HepG2 (cell line): Measurements from ENCODE around the gene XRCC3. TPM values are rescaled to one million over a fixed set of nuclear protein-coding genes. Genes with fewer than 3 reads are reported as not detected.

Experiments
- ATAC-seq: fragments of 200-7000 bp; cut with Tn5 transposase; 3 replicates; pipeline ENCODE4 v1.9.1; 2020; ENCODE audit warnings: mild to moderate bottlenecking, moderate library complexity
- BruUV-seq: library from RNA; stranded (reverse); fragments of 400-500 nt; replicated peaks from 2 replicates; lab custom pipeline; 2021; lab: Mats Ljungman, UMichigan
- CTCF ChIA-PET: fragments of 300-600 bp; formaldehyde crosslinking; extraction: SDS; loops from one replicate; lab custom pipeline; 2021; ENCODE audit warnings: low total read pairs, inconsistent platforms, low intra/inter-chr PET ratio; lab: Yijun Ruan, JAX
- POLR2A ChIA-PET: fragments of 350-600 bp; sonication (Branson Sonifier 250); formaldehyde crosslinking; loops from one replicate; lab custom pipeline; 2020; ENCODE audit warnings: antibody characterized with exemption, inconsistent platforms; lab: Yijun Ruan, JAX
- DNase-seq: peaks from one replicate; pipeline ENCODE4 v3.0.0-alpha.2; 2015; ENCODE audit warnings: low spot score
- FAIRE-seq: peaks from 3 replicates; lab custom pipeline; 2011; peaks lifted over from hg19 to GRCh38; lab: Jason Lieb, UNC
- H2AFZ ChIP-seq: one replicate; pipeline ENCODE4 v1.6.1; 2011; ENCODE audit warnings: low read length, inconsistent platforms
- H3K27ac ChIP-seq: fragments of 300-600 bp; 3 replicates; pipeline ENCODE4 v1.8.0; 2011; ENCODE audit warnings: mixed run types, mild to moderate bottlenecking, mixed read lengths, low read length, inconsistent platforms; ENCODE audit not compliant: insufficient read depth; ENCODE audit errors: extremely low read length
- H3K27me3 ChIP-seq, 2 experiments: fragments of 200-600 bp in 1 of 2; 2 replicates in 1 of 2; 3 replicates in 1 of 2; pipeline versions ENCODE4 v1.6.0 to v1.8.0; 2011; ENCODE audit warnings: low read length in 2 of 2, mild to moderate bottlenecking in 2 of 2, moderate library complexity in 2 of 2, inconsistent platforms in 1 of 2; ENCODE audit not compliant: insufficient read depth in 2 of 2, control insufficient read depth in 1 of 2
- H3K36me3 ChIP-seq, 2 experiments: fragments of 200-600 bp in 1 of 2; replicated peaks in 1 of 2; 2 replicates in 1 of 2; 3 replicates in 1 of 2; pipeline versions ENCODE4 v1.5.1 to v1.8.0; 2011; ENCODE audit warnings: low read length in 2 of 2, inconsistent platforms in 1 of 2; ENCODE audit not compliant: insufficient read depth in 2 of 2, control insufficient read depth in 1 of 2
- H3K4me1 ChIP-seq: 2 replicates; pipeline ENCODE4 v1.5.1; 2012; ENCODE audit warnings: low read length, inconsistent platforms; ENCODE audit not compliant: insufficient read depth
- H3K4me2 ChIP-seq: 2 replicates; pipeline ENCODE4 v1.6.0; 2011; ENCODE audit warnings: low read depth, low read length, inconsistent platforms
- H3K4me3 ChIP-seq, 3 experiments: fragments of 200-600 bp in 1 of 3; sonication (generic), shearing (Covaris generic) in 1 of 3; replicated peaks in 1 of 3; 2 replicates each; pipeline ENCODE4 v1.5.1; 2011 to 2016; ENCODE audit warnings: low read length in 3 of 3, inconsistent platforms in 2 of 3, low read depth in 2 of 3, mild to moderate bottlenecking in 2 of 3, control low read depth in 1 of 3, mixed read lengths in 1 of 3; ENCODE audit not compliant: insufficient read depth in 1 of 3
- H3K79me2 ChIP-seq: one replicate; pipeline ENCODE4 v1.6.1; 2011; ENCODE audit warnings: low read length, inconsistent platforms; ENCODE audit not compliant: insufficient read depth
- H3K9ac ChIP-seq: 2 replicates; pipeline ENCODE4 v1.6.0; 2011; ENCODE audit warnings: mild to moderate bottlenecking, low read depth, low read length, inconsistent platforms; ENCODE audit not compliant: insufficient read depth
- H3K9me3 ChIP-seq: 2 replicates; pipeline ENCODE4 v1.5.1; 2012; ENCODE audit warnings: mild to moderate bottlenecking, low read length
- H4K20me1 ChIP-seq: 2 replicates; pipeline ENCODE4 v1.6.0; 2011; ENCODE audit warnings: inconsistent platforms, mild to moderate bottlenecking, low read length, moderate library complexity; ENCODE audit not compliant: insufficient read depth
- AGO2 ChIP-seq: fragments of 200-400 bp; formaldehyde crosslinking; optimal IDR thresholded peaks from 2 replicates; pipeline ENCODE3; 2017; ENCODE audit warnings: mild to moderate bottlenecking, low read depth, low read length, moderate library complexity
- RBM22 ChIP-seq: fragments of 200-400 bp; formaldehyde crosslinking; optimal IDR thresholded peaks from 2 replicates; pipeline ENCODE3; 2017; ENCODE audit warnings: mild to moderate bottlenecking, low read length, moderate library complexity
- ZNF780A ChIP-seq: sonication (generic); formaldehyde crosslinking; IDR thresholded peaks from 2 replicates; pipeline ENCODE4 v1.8.0; 2022; ENCODE audit warnings: mild to moderate bottlenecking, missing genetic modification reagents, moderate library complexity
- WGBS: methylation state at CpG from one replicate; pipeline ENCODE4 v1.1.6; 2017; ENCODE audit warnings: low lambda C conversion rate; 5-methylcytosine and 5-hydroxymethylcytosine counted together
- in situ Hi-C: cut with HindIII; loops from 2 replicates; pipeline ENCODE4 v1.10.0; 2017; ENCODE audit warnings: low pct_unique_long_range_greater_than_20kb; ENCODE audit not compliant: extremely low pct_ligation_motif_present
- intact Hi-C: fragments of 100-400 bp; cut with micrococcal nuclease; formaldehyde crosslinking; loops from one replicate; pipeline ENCODE4 v1.10.0; 2022; ENCODE audit not compliant: unreplicated experiment
- polyA plus RNA-seq, 8 experiments: library from polyadenylated mRNA; depleted of rRNA in 3 of 8; stranded (reverse) in 7 of 8; unstranded in 1 of 8; fragments of >200 nt; fragmentation: Illumina TruSeq in 4 of 8; extraction: Trizol in 4 of 8; gene quantifications; 2 replicates each; pipeline versions ENCODE4 v1.2.1 to v1.2.3, GENCODE V29; 2011 to 2016; ENCODE audit warnings: low read depth in 4 of 8, missing spikeins in 1 of 8, mixed read lengths in 1 of 8; ENCODE audit not compliant: insufficient read depth in 1 of 8
- total RNA-seq, 5 experiments: library from RNA; depleted of rRNA; stranded (reverse); fragments of >200 nt; fragmentation: Illumina TruSeq; extraction: Trizol; gene quantifications; 2 replicates each; pipeline ENCODE4 v1.2.3, GENCODE V29; 2016; ENCODE audit warnings: low read depth in 1 of 5
- TF ChIP-seq, protein P1 (sequence below): sonication (generic); formaldehyde crosslinking; IDR thresholded peaks from 2 replicates; pipeline ENCODE4 v1.4.0; 2020; ENCODE audit warnings: missing genetic modification reagents
- TF ChIP-seq, protein P2 (sequence below): sonication (generic); formaldehyde crosslinking; IDR thresholded peaks from 2 replicates; pipeline ENCODE4 v1.4.0; 2020; ENCODE audit warnings: missing genetic modification reagents

XRCC3 gene
- total and polyA plus RNA-seq, 2 of the 13 experiments (the other 11 are each of a cell fraction or from before 2014, with no cell fraction given) = 5.4 to 25.8 TPM

DNA sequence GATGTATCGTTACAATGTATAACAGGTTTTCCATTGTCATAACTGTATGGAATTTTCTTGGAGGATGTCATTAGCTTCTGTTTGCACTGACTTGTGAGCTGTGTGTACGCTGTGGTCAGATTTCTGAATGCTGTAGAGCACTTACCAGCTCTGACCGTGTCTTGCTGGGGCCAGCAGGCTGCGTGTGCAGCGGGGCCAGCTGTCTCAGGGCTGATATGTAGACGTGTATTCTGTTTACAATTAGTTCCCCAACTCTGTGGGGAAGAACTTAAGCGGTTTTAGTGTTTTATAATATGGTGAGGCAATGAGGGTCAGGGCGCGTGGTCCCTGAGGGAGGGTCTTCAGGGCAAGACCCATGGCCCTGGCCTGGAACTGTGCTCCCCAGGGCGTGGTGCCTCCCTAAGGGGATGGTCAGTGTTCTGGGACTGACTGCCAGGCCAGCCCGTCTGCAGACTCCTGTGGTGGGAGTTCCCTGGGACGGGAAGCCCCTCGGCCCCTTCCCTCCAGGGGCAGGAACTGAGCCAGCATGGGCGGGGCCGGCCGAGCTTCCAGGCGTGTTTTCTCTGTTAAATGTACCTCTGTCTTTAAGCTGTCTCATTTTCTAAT lies 18.7 kb downstream of the XRCC3 start:
- Histone ChIP-seq H2AFZ (no peak overlapping the region), H3K4me2 (no peak overlapping the region), H3K36me3 (peaks cover 19 to 52% of the 10 kb centered on the region in 2 experiments), H3K4me1 (peaks cover 11% of the 10 kb centered on the region), H3K9me3 (no peaks in the 10 kb centered on the region), H3K4me3 (no peak overlapping the region), H3K79me2 (no peaks in the 10 kb centered on the region), H4K20me1 (no peaks in the 10 kb centered on the region), H3K9ac (no peak overlapping the region), H3K27ac (no peak overlapping the region), H3K27me3 (no peaks in the 10 kb centered on the region)
- DNase-seq (no peak), FAIRE-seq (no peak), ATAC-seq (no peak)
- in situ Hi-C loops (no loop called here), intact Hi-C loops (no loop called here)
- WGBS = 87% methylated on average over 10 of the region's 17 CpGs
- BruUV-seq = no TSS peak
- CTCF ChIA-PET = no interaction called here
- peak; percentile 35 for TF ChIP-seq AGO2
- TF ChIP-seq, protein P1, sequence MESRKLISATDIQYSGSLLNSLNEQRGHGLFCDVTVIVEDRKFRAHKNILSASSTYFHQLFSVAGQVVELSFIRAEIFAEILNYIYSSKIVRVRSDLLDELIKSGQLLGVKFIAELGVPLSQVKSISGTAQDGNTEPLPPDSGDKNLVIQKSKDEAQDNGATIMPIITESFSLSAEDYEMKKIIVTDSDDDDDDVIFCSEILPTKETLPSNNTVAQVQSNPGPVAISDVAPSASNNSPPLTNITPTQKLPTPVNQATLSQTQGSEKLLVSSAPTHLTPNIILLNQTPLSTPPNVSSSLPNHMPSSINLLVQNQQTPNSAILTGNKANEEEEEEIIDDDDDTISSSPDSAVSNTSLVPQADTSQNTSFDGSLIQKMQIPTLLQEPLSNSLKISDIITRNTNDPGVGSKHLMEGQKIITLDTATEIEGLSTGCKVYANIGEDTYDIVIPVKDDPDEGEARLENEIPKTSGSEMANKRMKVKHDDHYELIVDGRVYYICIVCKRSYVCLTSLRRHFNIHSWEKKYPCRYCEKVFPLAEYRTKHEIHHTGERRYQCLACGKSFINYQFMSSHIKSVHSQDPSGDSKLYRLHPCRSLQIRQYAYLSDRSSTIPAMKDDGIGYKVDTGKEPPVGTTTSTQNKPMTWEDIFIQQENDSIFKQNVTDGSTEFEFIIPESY (CRISPR knock-in tag) = no peak
- POLR2A ChIA-PET = no interaction called here

DNA sequence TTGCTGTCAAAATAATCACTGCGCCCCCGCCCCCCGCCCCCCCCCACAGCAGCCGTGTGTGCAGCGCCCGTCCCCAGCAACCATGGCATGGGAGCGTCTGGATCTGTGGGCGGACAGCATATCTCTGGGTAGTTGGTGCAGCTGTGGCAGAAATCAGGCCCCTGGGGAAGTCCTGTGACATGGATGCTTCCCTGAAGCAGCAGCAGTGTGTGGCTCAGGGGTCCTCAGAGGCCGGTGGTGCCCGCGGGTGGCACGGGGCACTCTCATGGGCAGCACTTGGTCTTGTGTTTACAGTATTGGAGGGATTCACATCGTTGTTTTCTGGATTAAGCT lies 19.2 kb downstream of the XRCC3 start:
- Histone ChIP-seq H3K36me3 (peaks cover 19 to 50% of the 10 kb centered on the region in 2 experiments), H3K27ac (no peak overlapping the region), H3K79me2 (no peaks in the 10 kb centered on the region), H3K9ac (no peak overlapping the region), H3K4me1 (peaks cover 11% of the 10 kb centered on the region), H3K4me3 (no peak overlapping the region), H4K20me1 (no peaks in the 10 kb centered on the region), H3K9me3 (no peaks in the 10 kb centered on the region), H3K4me2 (no peak overlapping the region), H3K27me3 (no peaks in the 10 kb centered on the region), H2AFZ (no peak overlapping the region)
- ChIA-PET CTCF (no interaction called here), POLR2A (no interaction called here)
- BruUV-seq = no TSS peak
- in situ Hi-C loops (no loop called here), intact Hi-C loops (no loop called here)
- WGBS = 93% methylated on average over 11 of the region's 13 CpGs
- no peak for TF ChIP-seq ZNF780A (CRISPR knock-in tag)
- TF ChIP-seq, protein P2, sequence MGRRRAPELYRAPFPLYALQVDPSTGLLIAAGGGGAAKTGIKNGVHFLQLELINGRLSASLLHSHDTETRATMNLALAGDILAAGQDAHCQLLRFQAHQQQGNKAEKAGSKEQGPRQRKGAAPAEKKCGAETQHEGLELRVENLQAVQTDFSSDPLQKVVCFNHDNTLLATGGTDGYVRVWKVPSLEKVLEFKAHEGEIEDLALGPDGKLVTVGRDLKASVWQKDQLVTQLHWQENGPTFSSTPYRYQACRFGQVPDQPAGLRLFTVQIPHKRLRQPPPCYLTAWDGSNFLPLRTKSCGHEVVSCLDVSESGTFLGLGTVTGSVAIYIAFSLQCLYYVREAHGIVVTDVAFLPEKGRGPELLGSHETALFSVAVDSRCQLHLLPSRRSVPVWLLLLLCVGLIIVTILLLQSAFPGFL (CRISPR knock-in tag) = no peak
- TF ChIP-seq RBM22 = peak; percentile 9
- DNase-seq (no peak), FAIRE-seq (no peak), ATAC-seq (no peak)
